Smooth muscle cell of the brain vasculature (primary cell): ENCODE measurements around the gene APC2.
"Not testable (repeated sequence)": the region's sequence is repeated elsewhere in the genome, so short reads cannot be mapped to it uniquely, and the experiment has no call there.

Experiments
- DNase-seq: peaks from one replicate; pipeline ENCODE4 v3.0.0-alpha.2; 2012; ENCODE audit warnings: low read depth, low spot score

APC2 gene

DNA sequence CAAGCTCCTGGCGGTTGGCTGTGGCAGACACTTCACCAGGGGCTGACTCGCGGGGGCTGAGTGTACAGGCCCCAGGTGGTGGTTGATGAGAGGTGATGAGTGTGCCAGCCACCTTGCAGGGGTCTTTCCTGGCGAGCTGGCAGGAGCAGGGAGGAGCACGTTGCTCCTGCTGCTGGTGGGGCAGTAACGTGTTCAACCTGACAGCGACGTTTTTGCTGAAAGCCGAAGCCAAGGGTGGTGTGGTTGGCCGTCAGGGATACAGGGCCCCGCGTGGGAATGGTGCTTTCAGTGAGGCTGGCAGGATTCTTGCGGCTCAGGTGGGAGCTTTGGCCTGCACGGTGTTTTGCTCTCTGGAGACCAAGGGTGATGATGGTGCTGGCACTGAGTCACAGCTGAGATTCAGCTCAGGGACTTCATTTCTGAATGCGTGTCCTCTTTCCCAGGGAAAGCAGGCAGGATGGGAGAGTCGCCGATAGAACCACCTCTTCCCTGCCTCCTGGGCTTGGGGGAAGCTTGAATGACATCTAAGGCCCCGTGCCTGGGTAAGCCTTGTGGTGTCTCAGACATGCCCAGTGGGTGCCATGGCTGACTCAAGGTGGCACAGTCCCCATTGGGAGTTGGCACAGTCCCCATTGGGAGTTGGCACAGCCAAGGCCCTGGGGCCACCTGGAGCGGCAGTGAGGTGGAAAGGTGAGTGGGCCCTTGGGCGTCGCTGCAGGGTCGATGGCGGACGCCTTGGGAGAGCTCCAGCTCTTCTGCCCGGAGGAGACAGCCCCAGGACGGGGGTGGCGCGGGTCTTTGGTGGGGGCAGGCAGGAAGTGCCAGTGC lies 33.7 kb upstream of the APC2 start:
- no peak for DNase-seq

GRCh38 chr19:1417145-1417544 lies 32.8 kb upstream of the APC2 start:
- no peak for DNase-seq

DNA sequence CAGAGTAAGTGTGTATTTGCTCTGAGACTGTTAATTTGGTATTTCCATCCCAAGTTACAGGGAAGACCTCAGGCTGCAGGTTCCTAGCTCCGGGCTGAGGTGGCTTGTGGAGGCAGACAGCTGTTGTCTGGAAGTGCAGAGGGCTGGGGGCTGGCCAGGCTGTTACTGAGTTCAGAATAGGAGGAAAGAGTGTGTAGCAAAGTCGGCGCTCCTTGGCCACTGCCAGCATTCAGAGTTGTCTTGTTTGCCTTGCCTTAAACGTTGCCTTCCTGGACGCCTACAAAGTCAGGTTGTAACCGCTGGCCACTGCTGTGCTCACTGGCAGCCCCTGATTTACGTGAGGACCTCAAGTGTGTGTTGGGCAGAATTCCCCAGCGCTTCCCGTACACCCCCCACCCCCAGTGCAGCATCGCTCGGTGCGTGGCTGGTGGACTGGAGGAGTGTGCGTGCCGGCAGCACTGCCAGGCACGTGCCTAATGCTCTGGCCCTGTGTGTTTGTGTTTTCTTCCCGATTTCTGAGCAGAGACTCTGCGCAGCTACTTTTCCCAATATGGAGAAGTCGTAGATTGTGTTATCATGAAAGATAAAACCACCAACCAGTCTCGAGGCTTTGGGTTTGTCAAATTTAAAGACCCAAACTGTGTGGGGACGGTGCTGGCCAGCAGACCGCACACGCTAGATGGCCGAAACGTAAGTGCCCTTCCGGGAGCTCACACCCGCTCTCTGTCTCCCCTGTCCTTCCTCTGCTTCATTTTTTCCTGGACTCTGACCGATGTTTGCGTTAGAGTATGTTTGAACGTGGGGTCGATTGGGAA lies 32.0 kb upstream of the APC2 start:
- no peak for DNase-seq

DNA sequence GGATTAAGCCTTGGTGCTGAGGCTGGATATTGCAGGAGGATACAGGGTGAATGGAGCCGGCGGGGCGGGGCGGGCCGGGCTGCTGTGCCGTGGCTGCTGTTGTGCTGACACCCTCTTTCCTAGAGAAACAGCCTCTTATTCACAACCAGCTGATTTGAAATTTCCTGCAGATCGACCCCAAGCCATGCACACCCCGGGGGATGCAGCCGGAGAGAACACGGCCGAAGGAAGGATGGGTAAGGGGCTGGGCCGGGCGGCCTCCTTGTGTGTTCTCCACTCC lies 31.5 kb upstream of the APC2 start:
- DNase-seq: no peak

DNA sequence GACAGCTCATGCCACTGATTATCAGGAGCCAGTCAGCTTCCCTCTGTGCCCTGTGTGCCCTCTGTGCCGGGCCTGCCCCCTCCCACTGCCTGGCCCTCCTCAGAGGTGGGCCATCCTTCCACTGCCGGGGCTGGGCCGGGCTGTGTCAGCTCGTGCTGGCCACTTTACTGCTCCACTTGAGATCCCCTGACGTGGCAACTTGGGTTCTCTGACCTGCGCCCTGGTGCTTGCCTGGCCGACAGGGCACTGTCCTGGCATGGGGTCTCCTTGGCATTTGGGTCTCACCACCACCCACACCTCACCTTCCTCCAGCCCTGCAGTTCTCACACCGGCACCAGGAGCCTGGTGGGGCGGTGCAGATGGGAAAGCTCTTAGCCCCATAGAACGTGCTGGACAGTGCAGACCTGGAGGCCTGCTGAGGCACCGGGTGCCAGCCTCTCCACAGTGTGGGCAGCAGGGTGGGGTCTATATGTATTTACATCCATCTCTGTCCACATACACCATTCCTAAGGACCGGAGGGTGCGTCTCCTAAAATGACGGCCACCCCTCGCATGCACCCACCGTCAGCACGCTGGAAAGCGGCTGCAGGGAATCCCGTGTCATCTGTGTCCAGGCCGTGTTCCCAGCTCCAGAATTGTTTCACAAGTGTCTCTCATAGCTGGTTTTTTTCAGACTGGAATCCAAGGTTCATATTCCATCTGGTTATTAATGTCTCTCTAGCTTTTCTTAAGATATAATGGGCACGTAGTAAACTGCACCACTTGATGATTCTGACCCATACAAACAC lies 30.8 kb upstream of the APC2 start:
- no peak for DNase-seq

DNA sequence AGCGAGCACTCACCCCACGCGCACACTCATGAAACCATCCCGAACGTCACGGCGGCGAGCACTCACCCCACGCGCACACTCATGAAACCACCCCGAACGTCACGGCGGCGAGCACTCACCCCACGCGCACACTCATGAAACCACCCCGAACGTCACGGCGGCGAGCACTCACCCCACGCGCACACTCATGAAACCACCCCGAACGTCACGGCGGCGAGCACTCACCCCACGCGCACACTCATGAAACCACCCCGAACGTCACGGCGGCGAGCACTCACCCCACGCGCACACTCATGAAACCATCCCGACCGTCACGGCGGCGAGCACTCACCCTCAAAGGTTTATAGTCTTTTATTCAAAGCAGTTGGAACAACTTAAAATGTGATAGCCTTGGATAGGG lies 29.8 kb upstream of the APC2 start:
- DNase-seq: not testable (repeated sequence)

GRCh38 chr19:1420590-1420989 lies 29.3 kb upstream of the APC2 start:
- no peak for DNase-seq

DNA sequence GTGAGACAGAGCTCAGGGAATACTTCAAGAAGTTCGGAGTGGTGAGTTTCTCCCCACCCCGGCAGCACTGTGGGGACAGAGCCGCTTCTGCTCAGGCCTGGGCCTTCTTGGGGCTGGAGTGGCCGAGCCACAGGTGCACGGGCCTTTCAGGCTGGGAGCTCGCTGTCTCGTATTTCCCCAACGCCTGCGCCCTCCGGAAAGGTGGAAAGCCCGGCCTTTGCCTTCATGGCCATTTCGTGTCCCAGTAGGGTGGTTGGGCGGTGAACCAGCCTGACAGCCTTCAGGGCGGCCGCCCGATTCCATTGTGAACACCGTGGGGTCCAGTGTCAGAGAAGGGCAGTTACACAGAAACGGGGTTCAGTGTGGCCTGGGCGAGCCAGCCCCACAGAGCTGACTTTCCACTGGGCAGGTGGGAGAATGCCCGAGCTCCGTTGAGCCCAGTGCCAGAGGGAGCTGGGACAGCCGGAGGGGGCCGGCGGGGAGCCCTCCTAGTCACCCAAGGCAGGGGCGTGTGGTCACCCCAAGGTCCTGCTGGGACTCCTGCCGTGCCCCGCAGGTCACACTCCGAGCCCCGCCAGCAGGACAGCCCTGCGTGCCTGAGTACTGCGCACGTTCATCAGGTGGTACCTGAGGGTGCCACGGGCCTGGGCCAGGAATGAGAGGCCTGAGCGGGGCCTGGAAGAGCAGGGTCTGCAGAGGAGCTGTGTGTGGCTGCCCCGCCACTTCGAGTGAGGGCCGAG lies 28.5 kb upstream of the APC2 start:
- DNase-seq: no peak

DNA sequence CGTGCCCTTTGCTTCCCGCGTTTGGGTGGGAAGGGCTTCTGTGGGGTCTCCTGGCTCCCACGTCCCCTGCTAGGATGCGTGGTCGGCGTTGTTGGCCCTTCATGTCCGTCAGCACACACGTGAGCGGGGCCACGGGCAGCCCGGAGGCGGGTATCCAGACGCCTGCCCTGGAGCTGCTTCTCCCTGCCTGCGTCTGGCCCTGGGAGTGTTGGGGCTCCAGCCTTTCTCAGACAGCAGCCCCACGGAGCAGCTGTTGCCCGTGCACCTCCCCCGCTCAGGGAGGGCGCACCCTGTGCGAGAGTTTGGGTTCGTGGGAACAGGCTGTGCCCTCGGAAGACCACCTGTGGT lies 28.0 kb upstream of the APC2 start:
- DNase-seq: no peak

- DNase-seq: no peak
Observed at GRCh38 chr19:1422360-1422759, 27.6 kb upstream of the APC2 start.

- no peak for DNase-seq
Observed at GRCh38 chr19:1422943-1423342, 27.0 kb upstream of the APC2 start.

DNA sequence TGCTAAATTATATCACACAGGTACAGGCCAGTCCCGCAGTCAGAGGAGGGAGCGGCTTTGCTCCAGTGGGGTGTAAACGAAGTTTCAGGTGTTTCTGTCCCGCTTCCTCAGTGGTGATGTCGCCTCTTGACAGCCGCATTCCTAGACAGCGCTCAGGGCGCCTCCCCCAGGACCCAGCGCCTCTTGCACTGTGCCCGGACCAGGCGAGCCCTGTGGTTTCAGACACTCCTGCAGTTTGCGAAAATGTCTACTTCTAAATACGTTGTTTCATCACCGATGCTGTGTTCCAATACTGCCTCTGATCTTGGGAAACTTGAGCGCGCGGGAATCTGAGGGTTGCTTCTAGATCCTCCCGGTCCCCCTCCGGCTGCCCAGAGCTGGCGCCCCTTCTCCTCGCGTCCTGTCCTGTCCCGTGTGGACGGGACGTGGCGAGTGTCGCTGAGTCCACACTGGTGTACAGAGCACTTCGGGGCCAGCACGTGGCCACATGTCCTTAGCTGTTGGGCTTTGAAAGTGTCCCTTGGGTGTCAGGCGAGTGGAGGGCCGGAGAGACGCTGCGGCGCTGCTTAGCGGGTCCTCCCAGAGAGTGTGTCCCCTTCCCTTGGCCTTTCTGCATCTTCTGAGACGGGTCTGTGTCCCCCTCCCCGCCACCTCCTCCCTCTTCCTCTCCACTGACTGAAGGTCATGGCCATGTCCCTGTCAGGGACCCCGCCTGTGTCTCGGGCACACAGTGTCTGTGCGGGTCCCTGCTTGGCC lies 26.3 kb upstream of the APC2 start:
- DNase-seq: no peak

GRCh38 chr19:1424192-1424955 lies 25.5 kb upstream of the APC2 start:
- no peak for DNase-seq

DNA sequence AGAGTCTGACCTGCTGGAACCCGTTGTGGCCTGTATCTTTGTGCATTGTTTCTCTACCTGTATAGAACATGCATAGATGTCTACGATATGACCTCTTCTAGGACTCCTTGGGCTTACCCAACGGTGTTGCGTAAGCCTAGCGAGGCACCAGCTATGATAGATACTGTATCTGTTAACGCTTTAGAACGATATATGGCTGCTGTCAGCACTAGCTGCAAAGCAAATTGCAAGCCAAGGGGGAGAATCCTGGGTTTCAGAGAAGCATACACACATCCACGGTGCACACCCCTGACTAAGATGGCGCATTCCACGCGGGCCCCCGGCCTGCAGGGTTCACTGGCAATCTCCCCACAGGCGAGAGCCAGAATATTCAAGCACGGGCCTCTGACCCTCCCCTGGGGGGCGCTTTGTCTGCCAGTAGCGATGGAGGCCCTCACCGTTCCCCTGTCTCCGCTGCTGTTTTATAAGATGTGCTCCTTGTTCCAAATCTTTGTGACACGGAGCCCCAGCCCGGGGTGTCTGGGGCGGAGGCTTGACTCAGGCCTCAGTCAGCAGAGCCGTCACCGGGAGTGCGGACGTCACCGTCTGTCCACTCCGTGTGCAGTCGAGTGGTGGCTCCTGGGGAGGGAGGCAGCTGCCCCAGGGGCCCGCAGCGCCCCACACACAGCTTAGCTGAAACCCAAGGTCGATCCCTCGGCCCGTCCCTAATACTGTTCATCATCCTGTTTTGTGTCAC lies 24.7 kb upstream of the APC2 start:
- no peak for DNase-seq

GRCh38 chr19:1425902-1426301 lies 24.0 kb upstream of the APC2 start:
- no peak for DNase-seq

GRCh38 chr19:1426736-1427135 lies 23.2 kb upstream of the APC2 start:
- no peak for DNase-seq

DNA sequence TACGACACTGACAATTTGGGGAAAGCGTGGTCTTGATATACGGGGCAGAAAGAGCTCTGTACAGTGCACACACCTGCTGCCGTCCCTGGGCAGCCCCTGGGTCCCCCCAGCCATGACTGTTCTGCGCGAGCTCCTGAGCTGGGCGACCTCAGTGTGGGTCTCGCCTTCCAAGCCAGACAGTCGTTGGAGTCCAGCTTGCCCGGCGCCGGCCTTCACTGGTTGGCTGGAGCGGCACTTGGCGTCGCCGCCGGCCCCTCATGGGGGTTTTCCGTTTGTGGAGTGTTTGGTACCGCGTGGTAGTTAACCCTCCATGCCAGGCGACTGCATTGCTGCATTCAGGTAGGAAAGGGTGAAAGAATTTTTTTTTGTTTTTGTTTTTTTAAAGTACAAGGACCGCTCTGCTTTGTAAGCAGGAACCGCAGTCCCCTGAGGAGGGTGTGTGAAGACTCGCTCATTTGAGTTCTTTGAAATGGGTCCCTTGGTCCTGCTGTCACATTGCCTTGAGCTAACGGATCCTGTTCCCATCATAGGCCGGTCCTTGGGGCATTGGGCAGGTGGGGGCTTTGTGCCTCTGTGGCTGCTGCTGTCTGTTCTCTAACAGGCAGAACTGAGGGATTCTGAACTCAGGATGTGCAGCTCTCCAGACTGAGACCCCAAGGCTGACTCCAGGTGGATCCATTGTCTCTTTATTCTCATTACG lies 22.6 kb upstream of the APC2 start:
- no peak for DNase-seq

DNA sequence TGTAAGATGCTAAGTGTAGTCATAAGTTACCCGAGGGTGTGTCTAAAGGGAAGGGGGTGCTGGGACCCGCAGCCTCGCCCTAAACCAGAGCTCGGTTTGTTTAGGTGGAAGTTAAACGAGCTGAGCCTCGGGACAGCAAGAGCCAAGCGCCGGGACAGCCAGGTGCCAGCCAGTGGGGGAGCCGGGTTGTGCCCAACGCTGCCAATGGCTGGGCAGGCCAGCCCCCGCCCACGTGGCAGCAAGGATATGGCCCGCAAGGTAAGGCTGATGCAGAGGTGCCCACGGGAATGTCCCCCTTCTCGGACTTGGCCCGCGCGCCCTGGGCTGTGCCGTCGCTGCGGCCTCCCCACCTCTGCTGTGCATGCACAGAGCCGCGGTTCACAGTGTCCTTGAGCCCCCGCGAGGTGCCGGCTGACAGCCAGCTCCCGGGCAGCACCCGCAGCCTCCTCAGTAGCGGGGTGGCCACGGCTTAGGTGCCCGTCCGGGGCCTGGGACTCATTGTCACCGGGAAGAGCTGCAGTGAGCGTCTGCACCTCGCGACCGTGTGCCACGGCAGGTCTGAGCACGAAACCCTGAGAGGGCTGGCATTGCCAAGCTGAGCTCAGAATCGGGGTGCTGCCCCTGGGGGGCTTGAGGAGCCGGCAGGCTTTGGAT lies 21.1 kb upstream of the APC2 start:
- DNase-seq: no peak

DNA sequence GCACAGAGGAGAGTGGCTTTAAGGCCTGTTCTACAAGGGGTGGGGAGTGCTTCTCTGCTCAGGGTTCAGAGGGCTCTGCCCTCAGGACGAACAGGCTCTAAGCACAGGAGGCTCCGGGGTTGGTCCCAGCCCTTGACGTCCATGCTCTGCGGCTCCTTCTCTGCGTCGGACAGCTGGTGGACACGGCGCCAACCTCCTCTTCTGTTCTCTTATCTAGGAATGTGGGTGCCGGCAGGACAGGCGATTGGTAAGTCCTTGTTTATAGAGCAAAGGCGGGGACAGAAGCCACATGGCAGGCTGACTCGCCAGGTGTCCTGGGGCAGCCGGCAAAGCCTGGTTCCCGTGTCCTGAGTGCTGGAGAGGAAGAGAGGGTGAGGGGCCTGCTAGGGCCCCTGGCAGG lies 20.2 kb upstream of the APC2 start:
- DNase-seq: no peak
